CD14-positive monocyte (primary cell): ENCODE measurements around the gene EML2. TPM values are rescaled to one million over a fixed set of nuclear protein-coding genes. Genes with fewer than 3 reads are reported as not detected.

Source experiments
- DNase-seq, 3 donors: peaks; one replicate each; pipeline ENCODE4 v3.0.0-alpha.2; 2011 to 2022
- H2AFZ ChIP-seq: 2 replicates; pipeline ENCODE4 v1.6.0; 2012; ENCODE audit warnings: mild to moderate bottlenecking, low read depth, low read length, inconsistent platforms; ENCODE audit not compliant: insufficient read depth, poor library complexity, severe bottlenecking
- H3K27ac ChIP-seq, 2 donors: 1 replicate in 1 of 2; 2 replicates in 1 of 2; pipeline ENCODE4 v1.5.1; 2012 to 2013; ENCODE audit warnings: low read length in 2 of 2, control low read depth in 1 of 2, inconsistent platforms in 1 of 2, low read depth in 1 of 2, mild to moderate bottlenecking in 1 of 2
- H3K27me3 ChIP-seq, 2 donors: one replicate each; pipeline versions ENCODE4 v1.6.0 to v1.6.1; 2011 to 2013; ENCODE audit warnings: low read length in 2 of 2; ENCODE audit not compliant: control insufficient read depth in 2 of 2, insufficient read depth in 2 of 2
- H3K36me3 ChIP-seq, 2 donors: replicated peaks in 1 of 2; 1 replicate in 1 of 2; 2 replicates in 1 of 2; pipeline versions ENCODE4 v1.5.1 to v1.6.1; 2012 to 2013; ENCODE audit warnings: low read length in 2 of 2, control low read depth in 1 of 2, inconsistent platforms in 1 of 2, mild to moderate bottlenecking in 1 of 2; ENCODE audit not compliant: insufficient read depth in 2 of 2, control insufficient read depth in 1 of 2
- H3K4me1 ChIP-seq, 2 donors: 1 replicate in 1 of 2; 2 replicates in 1 of 2; pipeline versions ENCODE4 v1.5.1 to v1.6.1; 2012 to 2013; ENCODE audit warnings: low read length in 2 of 2, control low read depth in 1 of 2, inconsistent platforms in 1 of 2, mild to moderate bottlenecking in 1 of 2, moderate library complexity in 1 of 2; ENCODE audit not compliant: insufficient read depth in 2 of 2, control insufficient read depth in 1 of 2
- H3K4me2 ChIP-seq: replicated peaks from 2 replicates; pipeline ENCODE3; 2012; ENCODE audit warnings: low read length, moderate library complexity, mild to moderate bottlenecking; ENCODE audit not compliant: poor library complexity, severe bottlenecking; ENCODE audit errors: extremely low read depth
- H3K4me3 ChIP-seq, 3 experiments: fragments of 200-600 bp in 1 of 3; sonication (generic) in 1 of 3; replicated peaks in 1 of 3; 1 replicate in 2 of 3; 2 replicates in 1 of 3; pipeline ENCODE4 v1.5.1; 2011 to 2013; ENCODE audit warnings: low read length in 3 of 3, mild to moderate bottlenecking in 3 of 3, control low read depth in 2 of 3, low read depth in 2 of 3, inconsistent platforms in 1 of 3, moderate library complexity in 1 of 3
- H3K79me2 ChIP-seq: 2 replicates; pipeline ENCODE4 v1.6.0; 2012; ENCODE audit warnings: mild to moderate bottlenecking, control low read depth, inconsistent platforms, low read length, moderate library complexity; ENCODE audit not compliant: insufficient read depth
- H3K9ac ChIP-seq: 2 replicates; pipeline ENCODE4 v1.6.0; 2017; ENCODE audit warnings: low read length, mild to moderate bottlenecking; ENCODE audit not compliant: insufficient read depth, poor library complexity, severe bottlenecking
- H3K9me3 ChIP-seq, 2 donors: replicated peaks in 1 of 2; 1 replicate in 1 of 2; 2 replicates in 1 of 2; pipeline versions ENCODE4 v1.5.1 to v1.6.1; 2012 to 2013; ENCODE audit warnings: low read length in 2 of 2, control low read depth in 1 of 2; ENCODE audit not compliant: control insufficient read depth in 1 of 2, insufficient read depth in 1 of 2
- H4K20me1 ChIP-seq: 2 replicates; pipeline ENCODE4 v1.6.0; 2012; ENCODE audit warnings: mild to moderate bottlenecking, low read length, control low read depth, moderate library complexity; ENCODE audit not compliant: insufficient read depth
- H3K27ac Mint-ChIP-seq, 7 donors: one replicate each; pipeline ENCODE4 v1.8.0; 2020; ENCODE audit warnings: mild to moderate bottlenecking in 7 of 7, mixed read lengths in 7 of 7, moderate library complexity in 6 of 7, inconsistent platforms in 2 of 7
- H3K27me3 Mint-ChIP-seq, 3 donors: one replicate each; pipeline ENCODE4 v1.8.0; 2021 to 2022; ENCODE audit warnings: low read depth in 3 of 3, mild to moderate bottlenecking in 3 of 3, mixed read lengths in 3 of 3, moderate library complexity in 3 of 3, inconsistent platforms in 1 of 3
- H3K36me3 Mint-ChIP-seq, 2 donors: one replicate each; pipeline ENCODE4 v1.8.0; 2020; ENCODE audit warnings: mixed read lengths in 2 of 2, inconsistent platforms in 1 of 2, mild to moderate bottlenecking in 1 of 2
- H3K4me1 Mint-ChIP-seq: one replicate; pipeline ENCODE4 v1.8.0; 2020; ENCODE audit warnings: mild to moderate bottlenecking, mixed read lengths
- H3K4me3 Mint-ChIP-seq, 2 donors: one replicate each; pipeline ENCODE4 v1.8.0; 2020; ENCODE audit warnings: mild to moderate bottlenecking in 2 of 2, mixed read lengths in 2 of 2, moderate library complexity in 1 of 2
- H3K9me3 Mint-ChIP-seq, 7 donors: one replicate each; pipeline ENCODE4 v1.8.0; 2020 to 2022; ENCODE audit warnings: mixed read lengths in 7 of 7, mild to moderate bottlenecking in 6 of 7, moderate library complexity in 6 of 7, inconsistent platforms in 2 of 7
- whole genome bisulfite sequencing: methylation state at CpG from one replicate; pipeline ENCODE4 v1.1.5; 2013; ENCODE audit warnings: missing lambda C conversion rate; ENCODE audit not compliant: insufficient coverage; 5-methylcytosine and 5-hydroxymethylcytosine counted together
- intact Hi-C, 2 donors: fragments of 100-400 bp; cut with micrococcal nuclease; formaldehyde crosslinking; loops; one replicate each; pipeline versions ENCODE4 v1.15.0 to v1.15.1; 2023
- polyA plus RNA-seq, 3 donors: library from polyadenylated mRNA; depleted of rRNA in 1 of 3; unstranded in 2 of 3; stranded (reverse) in 1 of 3; fragments of 300-500 nt in 2 of 3; fragments of >200 nt in 1 of 3; fragmentation: Illumina TruSeq in 2 of 3; gene quantifications; 1 replicate in 2 of 3; 2 replicates in 1 of 3; pipeline ENCODE4 v1.2.3, GENCODE V29; 2012 to 2021
- TF ChIP-seq, protein P1 (sequence below): fragments of 200-600 bp; IDR thresholded peaks from one replicate; pipeline ENCODE4 v1.8.0; 2022; ENCODE audit warnings: antibody characterized with exemption, mild to moderate bottlenecking

Gene EML2
- polyA plus RNA-seq, 3 donors, result 10.3 to 50.8 (median 11.9) TPM

GRCh38 chr19:45655073-45655472 is 15.9 kb upstream of the EML2 start:
- H2AFZ ChIP-seq, result no peak overlapping the region
- peaks cover 4 to 22% (median 17%) of the 10 kb centered on the region in 3 donors for H3K27me3 Mint-ChIP-seq
- no peaks in the 10 kb centered on the region for H3K4me1 ChIP-seq
- TF ChIP-seq, protein P1, sequence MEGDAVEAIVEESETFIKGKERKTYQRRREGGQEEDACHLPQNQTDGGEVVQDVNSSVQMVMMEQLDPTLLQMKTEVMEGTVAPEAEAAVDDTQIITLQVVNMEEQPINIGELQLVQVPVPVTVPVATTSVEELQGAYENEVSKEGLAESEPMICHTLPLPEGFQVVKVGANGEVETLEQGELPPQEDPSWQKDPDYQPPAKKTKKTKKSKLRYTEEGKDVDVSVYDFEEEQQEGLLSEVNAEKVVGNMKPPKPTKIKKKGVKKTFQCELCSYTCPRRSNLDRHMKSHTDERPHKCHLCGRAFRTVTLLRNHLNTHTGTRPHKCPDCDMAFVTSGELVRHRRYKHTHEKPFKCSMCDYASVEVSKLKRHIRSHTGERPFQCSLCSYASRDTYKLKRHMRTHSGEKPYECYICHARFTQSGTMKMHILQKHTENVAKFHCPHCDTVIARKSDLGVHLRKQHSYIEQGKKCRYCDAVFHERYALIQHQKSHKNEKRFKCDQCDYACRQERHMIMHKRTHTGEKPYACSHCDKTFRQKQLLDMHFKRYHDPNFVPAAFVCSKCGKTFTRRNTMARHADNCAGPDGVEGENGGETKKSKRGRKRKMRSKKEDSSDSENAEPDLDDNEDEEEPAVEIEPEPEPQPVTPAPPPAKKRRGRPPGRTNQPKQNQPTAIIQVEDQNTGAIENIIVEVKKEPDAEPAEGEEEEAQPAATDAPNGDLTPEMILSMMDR, result no peak
- no peak overlapping the region for H3K27ac ChIP-seq
- no peaks in the 10 kb centered on the region for H4K20me1 ChIP-seq
- DNase-seq, result no peak
- no peaks in the 10 kb centered on the region for H3K79me2 ChIP-seq
- no peaks in the 10 kb centered on the region for H3K4me1 Mint-ChIP-seq
- no peak overlapping the region for H3K4me3 ChIP-seq
- no peaks in the 10 kb centered on the region for H3K36me3 Mint-ChIP-seq
- H3K9me3 ChIP-seq, result no peaks in the 10 kb centered on the region
- no peak overlapping the region for H3K9ac ChIP-seq
- H3K27ac Mint-ChIP-seq, result no peak overlapping the region
- H3K36me3 ChIP-seq, result no peaks in the 10 kb centered on the region
- H3K4me3 Mint-ChIP-seq, result no peak overlapping the region
- H3K4me2 ChIP-seq, result no peak overlapping the region
- WGBS, result 100% methylated on average over 1 of the region's 3 CpGs
- H3K27me3 ChIP-seq, result no peaks in the 10 kb centered on the region
- intact Hi-C loops, result no loop called here
- H3K9me3 Mint-ChIP-seq, result peaks cover 0 to 1% (median 0%) of the 10 kb centered on the region in 7 donors

- Histone ChIP-seq H3K27ac (no peak overlapping the region), H3K36me3 (no peaks in the 10 kb centered on the region), H3K9me3 (no peaks in the 10 kb centered on the region), H3K27me3 (no peaks in the 10 kb centered on the region), H3K4me3 (no peak overlapping the region), H2AFZ (no peak overlapping the region), H4K20me1 (no peaks in the 10 kb centered on the region), H3K4me1 (no peaks in the 10 kb centered on the region), H3K79me2 (no peaks in the 10 kb centered on the region), H3K9ac (no peak overlapping the region), H3K4me2 (no peak overlapping the region)
- TF ChIP-seq, protein P1, result no peak
- Mint-ChIP-seq H3K27ac (no peak overlapping the region), H3K4me3 (peak overlapping the region in 1 of 2 donors; percentile 10), H3K9me3 (peaks cover 0 to 1% (median 0%) of the 10 kb centered on the region in 7 donors), H3K36me3 (no peaks in the 10 kb centered on the region), H3K27me3 (peaks cover 1 to 18% (median 15%) of the 10 kb centered on the region in 3 donors), H3K4me1 (no peaks in the 10 kb centered on the region)
- DNase-seq, result no peak
- 83% methylated on average over 4 of the region's 5 CpGs for WGBS
- intact Hi-C loops, result no loop called here
These were observed 14.4 kb upstream of the EML2 start for GRCh38 chr19:45653634-45654033.
